B cell (primary cell): ENCODE results near the gene CRIM1.

Experiments
- EZH2 ChIP-seq: IDR thresholded peaks from 2 replicates; pipeline ENCODE4 v1.6.1; 2012; ENCODE audit warnings: borderline replicate concordance, low read depth, mild to moderate bottlenecking, moderate library complexity, low read length; ENCODE audit not compliant: insufficient read depth, poor library complexity, severe bottlenecking
- TF ChIP-seq, protein P1 (sequence below): fragments of 200-600 bp; IDR thresholded peaks from one replicate; pipeline ENCODE4 v1.8.0; 2022; ENCODE audit warnings: antibody characterized with exemption, mild to moderate bottlenecking

DNA sequence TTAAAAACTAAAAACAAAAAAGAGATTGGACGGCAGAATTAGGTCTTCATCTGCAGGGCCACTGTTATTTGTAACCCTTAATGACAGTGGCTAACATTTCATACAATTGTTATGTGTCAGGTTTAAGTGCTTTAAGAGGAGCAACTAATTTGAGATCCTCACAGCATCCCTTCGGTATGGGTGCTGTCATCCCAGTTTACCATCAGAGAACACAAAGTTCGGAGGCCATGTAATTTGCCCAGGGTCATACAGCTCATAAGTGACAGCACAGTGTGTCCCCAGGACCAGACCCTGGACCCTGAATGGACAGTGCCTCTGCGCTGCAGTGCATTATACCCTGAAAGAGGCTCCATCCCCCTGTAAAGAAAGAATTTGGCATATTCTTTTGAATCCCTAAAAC is 127.7 kb downstream of the CRIM1 start:
- TF ChIP-seq, protein P1, sequence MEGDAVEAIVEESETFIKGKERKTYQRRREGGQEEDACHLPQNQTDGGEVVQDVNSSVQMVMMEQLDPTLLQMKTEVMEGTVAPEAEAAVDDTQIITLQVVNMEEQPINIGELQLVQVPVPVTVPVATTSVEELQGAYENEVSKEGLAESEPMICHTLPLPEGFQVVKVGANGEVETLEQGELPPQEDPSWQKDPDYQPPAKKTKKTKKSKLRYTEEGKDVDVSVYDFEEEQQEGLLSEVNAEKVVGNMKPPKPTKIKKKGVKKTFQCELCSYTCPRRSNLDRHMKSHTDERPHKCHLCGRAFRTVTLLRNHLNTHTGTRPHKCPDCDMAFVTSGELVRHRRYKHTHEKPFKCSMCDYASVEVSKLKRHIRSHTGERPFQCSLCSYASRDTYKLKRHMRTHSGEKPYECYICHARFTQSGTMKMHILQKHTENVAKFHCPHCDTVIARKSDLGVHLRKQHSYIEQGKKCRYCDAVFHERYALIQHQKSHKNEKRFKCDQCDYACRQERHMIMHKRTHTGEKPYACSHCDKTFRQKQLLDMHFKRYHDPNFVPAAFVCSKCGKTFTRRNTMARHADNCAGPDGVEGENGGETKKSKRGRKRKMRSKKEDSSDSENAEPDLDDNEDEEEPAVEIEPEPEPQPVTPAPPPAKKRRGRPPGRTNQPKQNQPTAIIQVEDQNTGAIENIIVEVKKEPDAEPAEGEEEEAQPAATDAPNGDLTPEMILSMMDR = no peak
- TF ChIP-seq EZH2 = no peak
